Measurements from ENCODE around the gene ZNF384. TPM values are rescaled to one million over a fixed set of nuclear protein-coding genes. Genes with fewer than 3 reads are reported as not detected.
A peak's percentile ranks its signal among the peaks of the same experiment; 100 is the strongest.

The ZNF384 gene
- total RNA-seq, 1 donor from 2014 or later: 50.6 TPM

- FAIRE-seq: no peak
- H3K9ac ChIP-seq (ENCODE audit: low read length): no peak overlapping the region
- Mint-ChIP-seq H3K36me3 (ENCODE audit: low read depth, unreplicated experiment) (peaks cover 24% of the 10 kb centered on the region), H3K9me3 (ENCODE audit: unreplicated experiment) (peaks cover 63% of the 10 kb centered on the region), H3K4me1 (ENCODE audit: low read depth, unreplicated experiment) (peaks cover 5% of the 10 kb centered on the region), H3K4me3 (ENCODE audit: unreplicated experiment) (peak overlapping the region; percentile 17), H3K27ac (ENCODE audit: unreplicated experiment) (no peak overlapping the region), H3K27me3 (ENCODE audit: low read depth, unreplicated experiment) (peaks cover 26% of the 10 kb centered on the region)
- H2AFZ ChIP-seq (ENCODE audit: low read depth, low read length): no peak overlapping the region
- no peaks in the 10 kb centered on the region for H3K4me1 ChIP-seq (ENCODE audit: insufficient read depth, low read length)
- peaks cover 18% of the 10 kb centered on the region for H3K9me3 ChIP-seq (ENCODE audit: insufficient read depth, low read depth, low read length)
- DNase-seq (ENCODE audit: low read depth): no peak
- H3K27me3 ChIP-seq (ENCODE audit: insufficient read depth, low read length): no peaks in the 10 kb centered on the region
- no peak overlapping the region for H3K4me3 ChIP-seq (ENCODE audit: insufficient read depth, low read depth, low read length)
- H3K27ac ChIP-seq (ENCODE audit: low read depth, low read length): no peak overlapping the region
- H3K4me2 ChIP-seq (ENCODE audit: low read length): no peak overlapping the region
- TF ChIP-seq, protein P1, sequence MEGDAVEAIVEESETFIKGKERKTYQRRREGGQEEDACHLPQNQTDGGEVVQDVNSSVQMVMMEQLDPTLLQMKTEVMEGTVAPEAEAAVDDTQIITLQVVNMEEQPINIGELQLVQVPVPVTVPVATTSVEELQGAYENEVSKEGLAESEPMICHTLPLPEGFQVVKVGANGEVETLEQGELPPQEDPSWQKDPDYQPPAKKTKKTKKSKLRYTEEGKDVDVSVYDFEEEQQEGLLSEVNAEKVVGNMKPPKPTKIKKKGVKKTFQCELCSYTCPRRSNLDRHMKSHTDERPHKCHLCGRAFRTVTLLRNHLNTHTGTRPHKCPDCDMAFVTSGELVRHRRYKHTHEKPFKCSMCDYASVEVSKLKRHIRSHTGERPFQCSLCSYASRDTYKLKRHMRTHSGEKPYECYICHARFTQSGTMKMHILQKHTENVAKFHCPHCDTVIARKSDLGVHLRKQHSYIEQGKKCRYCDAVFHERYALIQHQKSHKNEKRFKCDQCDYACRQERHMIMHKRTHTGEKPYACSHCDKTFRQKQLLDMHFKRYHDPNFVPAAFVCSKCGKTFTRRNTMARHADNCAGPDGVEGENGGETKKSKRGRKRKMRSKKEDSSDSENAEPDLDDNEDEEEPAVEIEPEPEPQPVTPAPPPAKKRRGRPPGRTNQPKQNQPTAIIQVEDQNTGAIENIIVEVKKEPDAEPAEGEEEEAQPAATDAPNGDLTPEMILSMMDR (IDR thresholded peaks at IDR 0.05; ENCODE audit: insufficient read depth, low read depth, low read length): no peak
- TF ChIP-seq EZH2 (IDR thresholded peaks at IDR 0.05; ENCODE audit: insufficient read depth, low read length): no peak
- no peaks in the 10 kb centered on the region for H3K79me2 ChIP-seq (ENCODE audit: insufficient read depth, low read length)
- no peaks in the 10 kb centered on the region for H4K20me1 ChIP-seq (ENCODE audit: insufficient read depth, low read length)
- H3K36me3 ChIP-seq (ENCODE audit: insufficient read depth, low read length): no peaks in the 10 kb centered on the region
Measured at GRCh38 chr12:6641131-6641530, 48.0 kb downstream of the ZNF384 start.

DNA sequence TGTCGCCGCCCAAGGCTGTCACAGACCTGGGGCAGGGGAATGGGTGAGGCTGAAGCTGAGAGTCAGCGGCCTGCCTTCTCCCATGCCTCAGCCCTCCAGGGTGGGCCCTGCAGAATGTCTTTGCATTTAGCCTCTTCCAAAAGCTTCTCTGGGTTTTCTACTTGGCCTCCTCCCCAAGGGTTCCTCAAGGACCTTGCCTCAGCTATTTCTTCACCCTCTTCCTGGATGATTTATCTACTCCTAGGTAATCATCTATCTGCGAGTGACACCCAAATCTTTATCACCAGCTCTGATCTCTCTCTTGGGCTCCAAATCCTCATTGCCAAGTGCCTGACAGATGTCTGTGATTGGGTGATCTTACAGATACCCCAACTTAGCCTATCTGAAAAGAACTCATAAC lies 48.7 kb downstream of the ZNF384 start:
- Histone ChIP-seq H3K27ac (ENCODE audit: low read depth, low read length) (no peak overlapping the region), H3K79me2 (ENCODE audit: insufficient read depth, low read length) (no peaks in the 10 kb centered on the region), H3K4me1 (ENCODE audit: insufficient read depth, low read length) (peaks cover 5% of the 10 kb centered on the region), H3K36me3 (ENCODE audit: insufficient read depth, low read length) (no peaks in the 10 kb centered on the region), H3K9me3 (ENCODE audit: insufficient read depth, low read depth, low read length) (peaks cover 18% of the 10 kb centered on the region), H3K9ac (ENCODE audit: low read length) (no peak overlapping the region), H3K4me2 (ENCODE audit: low read length) (no peak overlapping the region), H2AFZ (ENCODE audit: low read depth, low read length) (no peak overlapping the region), H4K20me1 (ENCODE audit: insufficient read depth, low read length) (no peaks in the 10 kb centered on the region), H3K27me3 (ENCODE audit: insufficient read depth, low read length) (no peaks in the 10 kb centered on the region), H3K4me3 (ENCODE audit: insufficient read depth, low read depth, low read length) (no peak overlapping the region)
- peaks cover 22% of the 10 kb centered on the region for H3K36me3 Mint-ChIP-seq (ENCODE audit: low read depth, unreplicated experiment)
- FAIRE-seq (no peak), DNase-seq (ENCODE audit: low read depth) (no peak)
- no peak overlapping the region for H3K27ac Mint-ChIP-seq (ENCODE audit: unreplicated experiment)
- peaks cover 61% of the 10 kb centered on the region for H3K9me3 Mint-ChIP-seq (ENCODE audit: unreplicated experiment)
- H3K27me3 Mint-ChIP-seq (ENCODE audit: low read depth, unreplicated experiment): peaks cover 26% of the 10 kb centered on the region
- TF ChIP-seq, protein P1 (IDR thresholded peaks at IDR 0.05; ENCODE audit: insufficient read depth, low read depth, low read length): no peak
- no peak for TF ChIP-seq EZH2 (IDR thresholded peaks at IDR 0.05; ENCODE audit: insufficient read depth, low read length)
- H3K4me3 Mint-ChIP-seq (ENCODE audit: unreplicated experiment): no peak overlapping the region
- peaks cover 8% of the 10 kb centered on the region for H3K4me1 Mint-ChIP-seq (ENCODE audit: low read depth, unreplicated experiment)

- no peak overlapping the region for H3K27ac Mint-ChIP-seq (ENCODE audit: unreplicated experiment)
- TF ChIP-seq EZH2 (IDR thresholded peaks at IDR 0.05; ENCODE audit: insufficient read depth, low read length): no peak
- TF ChIP-seq, protein P1 (IDR thresholded peaks at IDR 0.05; ENCODE audit: insufficient read depth, low read depth, low read length): no peak
- no peak overlapping the region for H2AFZ ChIP-seq (ENCODE audit: low read depth, low read length)
Measured at GRCh38 chr12:6639151-6639801, 49.9 kb downstream of the ZNF384 start.

More at GRCh38 chr12:6639151-6639801, 49.9 kb downstream of the ZNF384 start:
- no peaks in the 10 kb centered on the region for H3K36me3 ChIP-seq (ENCODE audit: insufficient read depth, low read length)
- no peak overlapping the region for H3K27ac ChIP-seq (ENCODE audit: low read depth, low read length)
- Mint-ChIP-seq H3K4me3 (ENCODE audit: unreplicated experiment) (no peak overlapping the region), H3K36me3 (ENCODE audit: low read depth, unreplicated experiment) (peaks cover 10% of the 10 kb centered on the region), H3K4me1 (ENCODE audit: low read depth, unreplicated experiment) (peaks cover 10% of the 10 kb centered on the region), H3K27me3 (ENCODE audit: low read depth, unreplicated experiment) (peaks cover 24% of the 10 kb centered on the region), H3K9me3 (ENCODE audit: unreplicated experiment) (peaks cover 49% of the 10 kb centered on the region)
- peaks cover 5% of the 10 kb centered on the region for H3K4me1 ChIP-seq (ENCODE audit: insufficient read depth, low read length)
- no peaks in the 10 kb centered on the region for H3K27me3 ChIP-seq (ENCODE audit: insufficient read depth, low read length)
- no peak overlapping the region for H3K4me2 ChIP-seq (ENCODE audit: low read length)
- DNase-seq (ENCODE audit: low read depth) (no peak), FAIRE-seq (no peak)
- no peaks in the 10 kb centered on the region for H4K20me1 ChIP-seq (ENCODE audit: insufficient read depth, low read length)
- H3K4me3 ChIP-seq (ENCODE audit: insufficient read depth, low read depth, low read length): no peak overlapping the region
- H3K9ac ChIP-seq (ENCODE audit: low read length): no peak overlapping the region
- H3K79me2 ChIP-seq (ENCODE audit: insufficient read depth, low read length): no peaks in the 10 kb centered on the region
- peaks cover 11% of the 10 kb centered on the region for H3K9me3 ChIP-seq (ENCODE audit: insufficient read depth, low read depth, low read length)

All from astrocyte (in vitro differentiated cells and primary cell).